Diencephalon (tissue), 1 donor: Measurements from ENCODE around the gene VAMP1. TPM values are rescaled to one million over a fixed set of nuclear protein-coding genes. Genes with fewer than 3 reads are reported as not detected.

Source experiments
- total RNA-seq: library from RNA; depleted of rRNA; stranded (reverse); fragments of >200 nt; gene quantifications from one replicate; pipeline ENCODE4 v1.2.3, GENCODE V29; 2014

VAMP1 gene, protein sequence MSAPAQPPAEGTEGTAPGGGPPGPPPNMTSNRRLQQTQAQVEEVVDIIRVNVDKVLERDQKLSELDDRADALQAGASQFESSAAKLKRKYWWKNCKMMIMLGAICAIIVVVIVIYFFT
- 27.2 TPM for total RNA-seq

DNA sequence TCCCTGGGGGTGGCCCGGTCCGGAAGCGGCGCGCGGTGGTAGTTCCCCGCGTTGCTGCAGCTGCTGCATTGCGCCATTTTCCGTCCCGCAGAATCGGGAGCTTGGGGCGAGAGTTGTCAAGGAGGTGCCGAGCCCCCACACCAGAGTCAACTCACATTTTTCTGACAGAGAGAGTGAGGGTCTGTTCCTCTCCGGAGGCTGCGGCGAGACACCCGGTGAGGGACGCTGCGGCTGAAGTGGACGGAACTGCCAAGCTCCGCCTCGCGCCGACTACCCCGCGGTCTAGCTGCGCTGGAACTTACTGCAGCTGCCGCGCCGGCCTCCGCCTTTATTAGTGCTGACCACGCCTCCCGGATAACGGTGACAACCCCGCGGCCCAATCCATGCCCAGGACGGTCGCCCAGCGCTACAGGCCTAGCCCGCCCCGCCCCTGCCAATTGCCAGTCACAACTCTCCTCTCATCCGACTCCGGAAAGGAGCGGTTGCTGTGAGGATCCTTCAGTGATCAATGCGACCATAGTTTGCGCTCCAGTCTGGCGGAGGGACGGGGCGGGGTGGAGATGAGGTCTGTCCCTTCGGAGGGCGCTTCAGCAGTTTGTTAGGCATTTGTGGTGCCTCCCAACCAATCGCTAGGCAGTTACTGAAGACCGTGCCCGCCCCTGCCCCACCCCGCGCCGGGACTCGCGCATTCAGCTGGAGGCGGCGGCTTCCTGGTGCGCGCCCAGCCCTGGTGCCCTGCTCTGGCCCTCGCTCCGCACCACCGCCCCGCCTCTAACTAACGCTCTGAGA, at the start of gene VAMP1:
VAMP1 (minus strand) TSS at position 303 of the 789 bp plus-strand sequence; CDS start at position 157, 146 bp downstream.

DNA sequence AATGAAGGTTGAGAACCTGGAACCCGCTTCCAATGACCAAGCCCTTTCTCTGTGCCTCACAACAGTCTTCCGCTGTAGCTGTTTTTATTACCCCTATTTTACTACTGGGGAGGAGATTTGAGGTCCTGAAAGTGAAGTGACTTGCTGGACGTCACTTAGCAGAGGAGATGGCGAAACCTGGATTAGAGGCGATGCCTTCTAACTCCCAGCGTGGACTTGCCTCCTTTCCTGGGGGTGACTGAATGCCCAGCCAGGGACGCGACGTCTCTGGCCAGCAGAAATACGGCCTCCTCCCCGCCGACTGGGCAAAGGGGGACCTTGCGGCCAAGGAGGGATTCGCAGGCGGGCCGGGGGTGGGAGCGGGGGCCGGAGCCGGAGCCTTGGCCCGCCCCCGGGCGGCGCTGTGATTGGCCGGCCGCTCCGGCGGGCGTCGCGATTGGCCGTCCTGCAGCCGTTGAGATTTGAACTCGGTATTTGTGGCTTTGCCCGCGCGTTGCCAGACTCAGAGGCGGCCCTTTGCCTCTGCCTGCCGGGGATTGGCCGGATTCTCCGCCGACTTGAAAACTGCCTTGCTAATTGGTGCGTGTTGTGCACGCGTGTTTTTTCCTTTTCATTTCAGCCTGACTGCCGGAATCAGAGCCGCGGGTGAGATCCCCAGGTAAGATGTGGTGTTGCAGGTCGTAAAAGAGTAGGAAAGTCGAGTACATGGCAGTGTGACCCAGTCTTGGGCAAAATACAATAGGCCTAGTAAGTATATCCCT, 23.2 kb upstream of the VAMP1 start, which contains the start of gene NCAPD2:
NCAPD2 (plus strand) TSS at position 606 of the 761 bp plus-strand sequence. CDS start 997 bp downstream, outside the sequence.

DNA sequence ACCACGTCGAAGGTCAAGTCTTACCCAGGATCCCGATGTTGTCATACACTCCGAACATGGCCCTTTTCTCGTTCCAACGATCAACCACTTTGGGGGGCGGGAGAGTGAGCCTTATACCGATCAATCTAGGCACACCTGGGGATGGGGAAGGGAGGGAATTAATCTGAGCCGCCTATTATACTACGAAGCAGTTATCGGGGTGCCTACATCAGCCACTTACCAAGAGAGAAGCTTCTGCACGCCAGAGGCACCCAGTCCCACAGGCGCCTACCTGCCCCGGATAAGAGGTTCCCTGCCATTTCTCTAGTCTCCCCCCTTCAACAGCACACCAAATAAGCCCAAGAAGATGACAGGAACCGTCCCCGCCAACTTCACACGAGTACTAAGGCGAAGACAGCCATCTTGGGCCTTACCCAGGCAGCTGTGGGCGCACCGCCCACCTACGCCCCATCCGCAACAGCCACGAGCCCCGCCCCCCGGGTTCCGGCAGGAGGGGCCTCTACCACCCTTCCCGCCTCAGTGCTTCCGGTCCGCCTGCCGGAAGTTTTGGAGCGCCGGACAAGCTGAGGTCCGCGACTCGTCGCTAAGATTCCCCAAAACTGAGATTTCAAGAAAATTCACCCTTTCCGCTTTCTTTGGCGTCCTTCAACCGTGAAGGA, 22.5 kb upstream of the VAMP1 start, which contains the start of gene MRPL51:
MRPL51 (minus strand) TSS at position 425 of the 659 bp plus-strand sequence; CDS start at position 299, 126 bp downstream.

DNA sequence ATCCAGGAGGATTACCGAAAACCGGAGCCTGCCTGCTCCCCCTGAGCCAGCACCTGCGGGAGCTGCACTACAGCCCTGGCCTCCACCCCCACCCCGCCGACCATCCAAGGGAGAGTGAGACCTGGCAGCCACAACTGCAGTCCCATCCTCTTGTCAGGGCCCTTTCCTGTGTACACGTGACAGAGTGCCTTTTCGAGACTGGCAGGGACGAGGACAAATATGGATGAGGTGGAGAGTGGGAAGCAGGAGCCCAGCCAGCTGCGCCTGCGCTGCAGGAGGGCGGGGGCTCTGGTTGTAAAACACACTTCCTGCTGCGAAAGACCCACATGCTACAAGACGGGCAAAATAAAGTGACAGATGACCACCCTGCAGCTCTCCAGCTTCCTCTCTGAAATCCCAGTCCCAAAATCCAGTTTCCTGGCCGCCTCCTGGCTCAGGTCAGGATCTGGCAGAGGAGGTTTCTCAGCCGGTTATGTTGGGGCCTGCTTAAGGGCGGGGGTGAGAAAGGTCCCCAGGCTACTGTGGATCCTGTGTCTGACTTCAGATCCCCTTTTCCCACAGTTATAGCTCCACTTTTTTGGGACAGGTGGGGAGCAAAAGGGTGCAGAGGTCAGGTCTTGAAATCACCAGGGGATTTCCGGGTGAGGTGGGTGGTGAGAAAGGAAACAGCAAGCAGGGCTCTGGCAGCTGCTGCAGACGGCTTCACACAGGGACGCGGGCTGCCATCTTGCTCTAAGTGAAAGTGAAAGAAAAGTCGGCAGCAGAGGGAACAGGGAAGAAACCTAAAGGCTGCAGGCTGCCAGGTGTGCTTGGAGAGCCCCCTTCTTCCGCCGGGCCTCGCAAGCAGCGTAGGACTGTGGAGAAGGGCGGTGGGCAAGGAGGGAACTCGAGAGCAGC, 18.9 kb downstream of the VAMP1 start, which contains the start of gene TAPBPL:
TAPBPL (plus strand) TSS at position 695 of the 897 bp plus-strand sequence. CDS start 207 bp downstream, outside the sequence.

DNA sequence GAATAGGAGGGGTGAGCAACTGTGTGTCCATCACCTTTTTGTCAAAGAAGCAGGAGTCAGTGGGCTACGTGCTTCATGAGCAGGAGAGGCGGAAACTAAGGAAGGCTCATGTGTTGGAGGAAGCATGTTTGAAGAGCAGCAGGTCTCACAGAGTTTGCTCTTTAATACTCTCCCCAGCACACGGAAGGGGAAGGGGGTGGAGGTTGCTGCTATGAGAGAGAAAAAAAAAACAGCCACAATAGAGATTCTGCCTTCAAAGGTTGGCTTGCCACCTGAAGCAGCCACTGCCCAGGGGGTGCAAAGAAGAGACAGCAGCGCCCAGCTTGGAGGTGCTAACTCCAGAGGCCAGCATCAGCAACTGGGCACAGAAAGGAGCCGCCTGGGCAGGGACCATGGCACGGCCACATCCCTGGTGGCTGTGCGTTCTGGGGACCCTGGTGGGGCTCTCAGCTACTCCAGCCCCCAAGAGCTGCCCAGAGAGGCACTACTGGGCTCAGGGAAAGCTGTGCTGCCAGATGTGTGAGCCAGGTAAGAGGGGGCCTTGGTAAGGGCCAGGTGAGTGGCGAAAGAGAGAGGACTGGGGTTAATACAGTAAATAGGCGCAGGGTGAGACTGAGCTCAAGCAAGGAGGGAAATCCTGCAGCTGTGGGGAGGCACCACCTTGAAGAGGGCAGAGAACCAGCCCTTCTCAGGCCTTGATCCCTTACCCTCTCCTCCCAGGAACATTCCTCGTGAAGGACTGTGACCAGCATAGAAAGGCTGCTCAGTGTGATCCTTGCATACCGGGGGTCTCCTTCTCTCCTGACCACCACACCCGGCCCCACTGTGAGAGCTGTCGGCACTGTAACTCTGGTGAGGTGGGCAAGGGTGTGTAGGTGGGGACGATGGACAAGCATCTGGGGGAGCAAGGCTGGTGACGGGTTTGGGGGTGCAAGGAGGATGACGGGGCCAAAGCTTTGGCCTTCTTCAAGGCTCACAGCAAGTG, 25.5 kb downstream of the VAMP1 start, which contains the start of gene CD27:
CD27 (plus strand) TSS at position 252 of the 985 bp plus-strand sequence; CDS start at position 393, 141 bp downstream.

Other genes starting within 250 kb of the VAMP1 start
- 0.23 TPM for gene PLEKHG6, start 160.0 kb downstream of the VAMP1 start, total RNA-seq
- 12.5 TPM for gene TNFRSF1A, start 128.6 kb downstream of the VAMP1 start, total RNA-seq
- not detected for gene SCNN1A, start 95.1 kb downstream of the VAMP1 start, total RNA-seq
- 4.4 TPM for gene LTBR, start 86.5 kb downstream of the VAMP1 start, total RNA-seq
- 0.46 TPM for gene CD27, start 25.7 kb downstream of the VAMP1 start, total RNA-seq
- gene TAPBPL, start 18.6 kb downstream of the VAMP1 start, total RNA-seq = 2.8 TPM
- gene MRPL51, start 22.6 kb upstream of the VAMP1 start, total RNA-seq = 33.0 TPM
- gene NCAPD2, start 23.4 kb upstream of the VAMP1 start, total RNA-seq = 17.8 TPM
- 2,434 TPM for gene GAPDH, start 63.8 kb upstream of the VAMP1 start, total RNA-seq
- 5.5 TPM for gene IFFO1, start 85.4 kb upstream of the VAMP1 start, total RNA-seq
- 13.8 TPM for gene NOP2, start 97.6 kb upstream of the VAMP1 start, total RNA-seq
- gene CHD4, start 136.7 kb upstream of the VAMP1 start, total RNA-seq = 204 TPM
- gene LPAR5, start 165.3 kb upstream of the VAMP1 start, total RNA-seq = 1.2 TPM
- gene ACRBP, start 176.8 kb upstream of the VAMP1 start, total RNA-seq = 0.46 TPM
- 61.6 TPM for gene ING4, start 192.4 kb upstream of the VAMP1 start, total RNA-seq
- 17.3 TPM for gene ZNF384, start 218.7 kb upstream of the VAMP1 start, total RNA-seq
- 4.4 TPM for gene PIANP, start 230.1 kb upstream of the VAMP1 start, total RNA-seq